A673 (cell line): ENCODE results near the gene SYNE2. TPM values are rescaled to one million over a fixed set of nuclear protein-coding genes. Genes with fewer than 3 reads are reported as not detected.
A peak's percentile ranks its signal among the peaks of the same experiment; 100 is the strongest.

Experiments
- BruUV-seq: library from RNA; stranded (reverse); fragments of 400-500 nt; replicated peaks from 2 replicates; lab custom pipeline; 2021; lab: Mats Ljungman, UMichigan
- CTCF ChIA-PET: fragments of 300-600 bp; sonication (Branson Sonifier 250); formaldehyde crosslinking; loops from one replicate; lab custom pipeline; 2022; ENCODE audit warnings: antibody characterized with exemption; lab: Charles Lee
- POLR2A ChIA-PET: fragments of 300-600 bp; sonication (Branson Sonifier 250); formaldehyde crosslinking; loops from one replicate; lab custom pipeline; 2022; ENCODE audit warnings: antibody characterized with exemption; ENCODE audit not compliant: low non-redundant PET; lab: Charles Lee
- DNase-seq: peaks from one replicate; pipeline ENCODE4 v3.0.0-alpha.2; 2015; ENCODE audit warnings: low spot score
- H3K27ac ChIP-seq: fragments of 200-600 bp; sonication (generic); 2 replicates; pipeline ENCODE4 v1.5.1; 2016; ENCODE audit warnings: mixed run types, low read depth, mild to moderate bottlenecking, mixed read lengths, antibody characterized with exemption, low read length; ENCODE audit not compliant: poor library complexity, severe bottlenecking
- H3K27me3 ChIP-seq: fragments of 200-600 bp; sonication (generic); replicated peaks from 2 replicates; pipeline ENCODE4 v1.6.1; 2017; ENCODE audit warnings: mixed run types, low read depth, mild to moderate bottlenecking, mixed read lengths, antibody characterized with exemption, low read length; ENCODE audit not compliant: insufficient read depth, poor library complexity
- H3K36me3 ChIP-seq: fragments of 200-600 bp; sonication (generic); 2 replicates; pipeline ENCODE4 v1.6.1; 2016; ENCODE audit warnings: mixed run types, mild to moderate bottlenecking, mixed read lengths, antibody characterized with exemption, low read length; ENCODE audit not compliant: insufficient read depth, poor library complexity, severe bottlenecking
- H3K4me1 ChIP-seq: fragments of 200-600 bp; sonication (generic); 2 replicates; pipeline ENCODE4 v1.6.1; 2017; ENCODE audit warnings: mixed run types, mild to moderate bottlenecking, mixed read lengths, antibody characterized with exemption, low read length; ENCODE audit not compliant: insufficient read depth, poor library complexity, severe bottlenecking
- H3K4me3 ChIP-seq: fragments of 200-600 bp; sonication (generic); 2 replicates; pipeline ENCODE4 v1.5.1; 2016; ENCODE audit warnings: low read depth, mixed run types, mild to moderate bottlenecking, mixed read lengths, low read length; ENCODE audit not compliant: poor library complexity, severe bottlenecking
- H3K9me3 ChIP-seq: fragments of 200-600 bp; sonication (generic); 2 replicates; pipeline ENCODE4 v1.6.1; 2016; ENCODE audit warnings: mixed run types, low read depth, mild to moderate bottlenecking, mixed read lengths, antibody characterized with exemption, low read length; ENCODE audit not compliant: poor library complexity, severe bottlenecking
- CTCF ChIP-seq: fragments of 300-800, 200-600 bp; sonication (generic); conservative IDR thresholded peaks from 2 replicates; pipeline ENCODE4 v1.5.1; 2017; ENCODE audit warnings: low read depth, mild to moderate bottlenecking, antibody characterized with exemption, low read length, moderate library complexity, mixed read lengths
- EZH2 ChIP-seq: fragments of 200-600 bp; sonication (generic); IDR thresholded peaks from 2 replicates; pipeline ENCODE4 v1.6.1; 2017; ENCODE audit warnings: borderline replicate concordance, low read depth, mild to moderate bottlenecking, mixed read lengths, antibody characterized with exemption, low read length; ENCODE audit not compliant: poor library complexity, severe bottlenecking
- intact Hi-C: fragments of 100-400 bp; cut with micrococcal nuclease; formaldehyde crosslinking; loops from one replicate; pipeline ENCODE4 v1.10.0; 2022; ENCODE audit not compliant: unreplicated experiment
- total RNA-seq: library from RNA; stranded (reverse); gene quantifications from 2 replicates; pipeline ENCODE4 v1.2.3, GENCODE V29; 2021

SYNE2 gene
- total RNA-seq, 1 experiment from 2014 or later: 68.2 TPM

DNA sequence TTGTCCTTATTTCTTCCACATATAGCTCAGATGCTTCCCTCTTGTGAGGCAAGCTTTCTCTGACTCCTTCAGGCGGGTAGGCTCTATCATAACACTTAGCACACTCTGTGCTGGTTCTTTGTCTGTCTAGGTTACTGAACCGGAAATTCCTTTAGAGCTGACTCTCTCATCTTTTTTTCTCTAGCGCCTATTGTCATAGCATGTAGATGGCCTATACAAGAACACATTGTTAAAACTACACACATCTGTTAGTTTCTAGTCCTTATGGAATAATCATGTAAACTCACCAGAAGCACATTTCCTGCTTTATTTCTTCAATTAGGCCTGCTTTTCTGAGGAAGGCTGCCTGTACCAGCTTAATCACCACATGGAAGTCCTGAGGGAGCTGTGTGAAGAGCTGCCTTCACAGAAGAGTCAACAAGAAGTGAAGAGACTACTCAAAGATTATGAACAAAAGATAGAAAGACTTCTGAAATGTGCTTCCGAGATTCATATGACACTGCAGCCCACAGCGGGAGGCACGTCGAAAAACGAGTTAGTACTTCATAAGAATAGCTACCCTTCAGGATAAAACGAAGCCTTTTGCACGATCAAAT, 143.9 kb downstream of the SYNE2 start:
- no peaks in the 10 kb centered on the region for H3K27me3 ChIP-seq
- H3K36me3 ChIP-seq: peaks cover 38% of the 10 kb centered on the region
- POLR2A ChIA-PET: no interaction called here
- no peak overlapping the region for H3K4me3 ChIP-seq
- CTCF ChIA-PET: interaction anchor here (0.6 to 0.7 kb wide), 2 partner anchors 280 to 302 kb away, joined by 3 to 10 read pairs; no protein-coding TSS in a partner anchor
- no TSS peak for BruUV-seq
- H3K4me1 ChIP-seq: no peaks in the 10 kb centered on the region
- H3K27ac ChIP-seq: peak overlapping the region; percentile 36
- DNase-seq: peak; percentile 67
- TF ChIP-seq CTCF: no peak
- no peak for TF ChIP-seq EZH2
- intact Hi-C loops: no loop called here
- H3K9me3 ChIP-seq: no peaks in the 10 kb centered on the region

- ChIA-PET POLR2A (no interaction called here), CTCF (no interaction called here)
- DNase-seq: no peak
- intact Hi-C loops: no loop called here
- TF ChIP-seq CTCF: no peak
- TF ChIP-seq EZH2: no peak
- BruUV-seq: no TSS peak
- Histone ChIP-seq H3K36me3 (peaks cover 43% of the 10 kb centered on the region), H3K9me3 (no peaks in the 10 kb centered on the region), H3K4me3 (no peak overlapping the region), H3K27me3 (no peaks in the 10 kb centered on the region), H3K27ac (no peak overlapping the region), H3K4me1 (no peaks in the 10 kb centered on the region)
These were observed 147.9 kb downstream of the SYNE2 start for GRCh38 chr14:64000749-64001148.

GRCh38 chr14:64005822-64006221, 153.0 kb downstream of the SYNE2 start:
- Histone ChIP-seq H3K9me3 (no peaks in the 10 kb centered on the region), H3K27me3 (no peaks in the 10 kb centered on the region), H3K27ac (no peak overlapping the region), H3K36me3 (peaks cover 17% of the 10 kb centered on the region), H3K4me3 (no peak overlapping the region), H3K4me1 (no peaks in the 10 kb centered on the region)
- intact Hi-C loops: no loop called here
- ChIA-PET CTCF (no interaction called here), POLR2A (no interaction called here)
- no peak for DNase-seq
- BruUV-seq: no TSS peak
- TF ChIP-seq CTCF (no peak), EZH2 (no peak)
